HPDE6-E6E7 (cell line): Measurements from ENCODE around the gene MAN2B2.

ENCODE experiments used
- DNase-seq: peaks from one replicate; pipeline ENCODE4 v3.0.0; 2011; ENCODE audit warnings: missing footprints; ENCODE audit errors: extremely low spot score

MAN2B2 gene

GRCh38 chr4:6546681-6547447 is 28.1 kb upstream of the MAN2B2 start:
- DNase-seq, result peak; percentile 52

GRCh38 chr4:6548201-6548881 is 26.6 kb upstream of the MAN2B2 start:
- peak; percentile 50 for DNase-seq

GRCh38 chr4:6548882-6549230 is 26.1 kb upstream of the MAN2B2 start:
- no peak for DNase-seq

GRCh38 chr4:6549445-6549844 is 25.5 kb upstream of the MAN2B2 start:
- no peak for DNase-seq

- no peak for DNase-seq
Measured at GRCh38 chr4:6549890-6550620, 24.9 kb upstream of the MAN2B2 start.

- DNase-seq, result no peak
Measured at GRCh38 chr4:6550821-6551220, 24.2 kb upstream of the MAN2B2 start.

- DNase-seq, result no peak
Measured at GRCh38 chr4:6551660-6552059, 23.3 kb upstream of the MAN2B2 start.

GRCh38 chr4:6555519-6555918 is 19.5 kb upstream of the MAN2B2 start:
- no peak for DNase-seq

- DNase-seq, result no peak
Measured at GRCh38 chr4:6556263-6556662, 18.7 kb upstream of the MAN2B2 start.

- no peak for DNase-seq
Measured at GRCh38 chr4:6557185-6557584, 17.8 kb upstream of the MAN2B2 start.

- DNase-seq, result no peak
Measured at GRCh38 chr4:6557856-6558255, 17.1 kb upstream of the MAN2B2 start.

- DNase-seq, result no peak
Measured at GRCh38 chr4:6560416-6561172, 14.4 kb upstream of the MAN2B2 start.

- DNase-seq, result no peak
Measured at GRCh38 chr4:6561173-6561516, 13.8 kb upstream of the MAN2B2 start.

GRCh38 chr4:6561706-6562371 is 13.2 kb upstream of the MAN2B2 start:
- no peak for DNase-seq

- no peak for DNase-seq
Measured at GRCh38 chr4:6562931-6563901, 11.8 kb upstream of the MAN2B2 start.

- DNase-seq, result no peak
Measured at GRCh38 chr4:6563935-6564645, 10.9 kb upstream of the MAN2B2 start.

- no peak for DNase-seq
Measured at GRCh38 chr4:6565691-6566390, 9.1 kb upstream of the MAN2B2 start.

- DNase-seq, result no peak
Measured at GRCh38 chr4:6566391-6567190, 8.4 kb upstream of the MAN2B2 start.
